DOHH2 (cell line): ENCODE results near the gene PRDM15.

ENCODE experiments used
- H3F3A ChIP-seq: fragments of 200-600 bp; sonication (generic), shearing (Covaris generic); 2 replicates; pipeline ENCODE4 v1.6.0; 2016; ENCODE audit warnings: antibody characterized with exemption, mild to moderate bottlenecking; ENCODE audit not compliant: control insufficient read depth, insufficient read depth
- H3K27ac ChIP-seq: fragments of 200-600 bp; sonication (generic); 2 replicates; pipeline ENCODE4 v1.5.1; 2014; ENCODE audit warnings: low read depth, mild to moderate bottlenecking, low read length, moderate library complexity
- H3K27me3 ChIP-seq: fragments of 200-600 bp; sonication (generic); 2 replicates; pipeline ENCODE4 v1.6.1; 2014; ENCODE audit warnings: mild to moderate bottlenecking, low read length, mixed read lengths; ENCODE audit not compliant: control insufficient read depth
- H3K36me3 ChIP-seq: fragments of 200-600 bp; sonication (generic); 2 replicates; pipeline ENCODE4 v1.6.1; 2014; ENCODE audit warnings: mild to moderate bottlenecking, low read length, moderate library complexity, mixed read lengths; ENCODE audit not compliant: control insufficient read depth
- H3K4me1 ChIP-seq: fragments of 200-600 bp; sonication (generic); 2 replicates; pipeline ENCODE4 v1.6.1; 2014; ENCODE audit warnings: mild to moderate bottlenecking, low read length, mixed read lengths; ENCODE audit not compliant: control insufficient read depth
- H3K4me2 ChIP-seq: fragments of 200-600 bp; sonication (generic); 2 replicates; pipeline ENCODE4 v1.6.0; 2014; ENCODE audit warnings: mild to moderate bottlenecking, low read length, moderate library complexity
- H3K4me3 ChIP-seq: fragments of 200-600 bp; sonication (generic); 2 replicates; pipeline ENCODE4 v1.5.1; 2014; ENCODE audit warnings: mild to moderate bottlenecking, low read length, mixed read lengths
- H3K79me2 ChIP-seq: fragments of 200-600 bp; sonication (generic); 2 replicates; pipeline ENCODE4 v1.6.1; 2014; ENCODE audit warnings: mild to moderate bottlenecking, low read length, mixed read lengths; ENCODE audit not compliant: control insufficient read depth
- H3K9me2 ChIP-seq: fragments of 200-600 bp; sonication (generic); replicated peaks from 2 replicates; pipeline ENCODE4 v1.6.1; 2014; ENCODE audit warnings: mild to moderate bottlenecking, low read length, mixed read lengths; ENCODE audit not compliant: control insufficient read depth
- H3K9me3 ChIP-seq: fragments of 200-600 bp; sonication (generic); 2 replicates; pipeline ENCODE4 v1.6.1; 2014; ENCODE audit warnings: antibody characterized with exemption, low read length, mixed read lengths; ENCODE audit not compliant: control insufficient read depth, insufficient read depth
- H4K20me1 ChIP-seq: fragments of 200-600 bp; sonication (generic); 2 replicates; pipeline ENCODE4 v1.6.0; 2014; ENCODE audit warnings: low read depth, mild to moderate bottlenecking, antibody characterized with exemption, low read length, moderate library complexity; ENCODE audit not compliant: control insufficient read depth, insufficient read depth
- EZH2phosphoT487 ChIP-seq: fragments of 200-600 bp; sonication (generic); IDR thresholded peaks from 2 replicates; pipeline ENCODE4 v1.6.1; 2017; ENCODE audit warnings: borderline replicate concordance, mild to moderate bottlenecking, antibody characterized with exemption, low read length, moderate library complexity, mixed read lengths
- TF ChIP-seq, protein P1 (sequence below): fragments of 200-600 bp; sonication (generic); IDR thresholded peaks from one replicate; pipeline ENCODE4 v1.5.1; 2014; ENCODE audit warnings: antibody characterized with exemption, mild to moderate bottlenecking, low read depth, low read length; ENCODE audit not compliant: poor library complexity, severe bottlenecking

PRDM15 gene

GRCh38 chr21:41836166-41837015, 42.8 kb downstream of the PRDM15 start:
- peaks cover 90% of the 10 kb centered on the region for H3K4me1 ChIP-seq
- peaks cover 88% of the 10 kb centered on the region for H3K36me3 ChIP-seq
- H3K27ac ChIP-seq = peak overlapping the region; percentile 95
- H3F3A ChIP-seq = peaks cover 22% of the 10 kb centered on the region
- H4K20me1 ChIP-seq = 0 out of 2 replicates have a peak, but pooled peaks cover 5% of the 10 kb centered on the region
- peaks cover 66% of the 10 kb centered on the region for H3K79me2 ChIP-seq
- peak overlapping the region; percentile 82 for H3K4me3 ChIP-seq
- H3K9me2 ChIP-seq = no peaks in the 10 kb centered on the region
- TF ChIP-seq, protein P1, sequence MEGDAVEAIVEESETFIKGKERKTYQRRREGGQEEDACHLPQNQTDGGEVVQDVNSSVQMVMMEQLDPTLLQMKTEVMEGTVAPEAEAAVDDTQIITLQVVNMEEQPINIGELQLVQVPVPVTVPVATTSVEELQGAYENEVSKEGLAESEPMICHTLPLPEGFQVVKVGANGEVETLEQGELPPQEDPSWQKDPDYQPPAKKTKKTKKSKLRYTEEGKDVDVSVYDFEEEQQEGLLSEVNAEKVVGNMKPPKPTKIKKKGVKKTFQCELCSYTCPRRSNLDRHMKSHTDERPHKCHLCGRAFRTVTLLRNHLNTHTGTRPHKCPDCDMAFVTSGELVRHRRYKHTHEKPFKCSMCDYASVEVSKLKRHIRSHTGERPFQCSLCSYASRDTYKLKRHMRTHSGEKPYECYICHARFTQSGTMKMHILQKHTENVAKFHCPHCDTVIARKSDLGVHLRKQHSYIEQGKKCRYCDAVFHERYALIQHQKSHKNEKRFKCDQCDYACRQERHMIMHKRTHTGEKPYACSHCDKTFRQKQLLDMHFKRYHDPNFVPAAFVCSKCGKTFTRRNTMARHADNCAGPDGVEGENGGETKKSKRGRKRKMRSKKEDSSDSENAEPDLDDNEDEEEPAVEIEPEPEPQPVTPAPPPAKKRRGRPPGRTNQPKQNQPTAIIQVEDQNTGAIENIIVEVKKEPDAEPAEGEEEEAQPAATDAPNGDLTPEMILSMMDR = no peak
- no peak for TF ChIP-seq EZH2phosphoT487
- H3K4me2 ChIP-seq = peak overlapping the region; percentile 94
- no peaks in the 10 kb centered on the region for H3K27me3 ChIP-seq
- no peaks in the 10 kb centered on the region for H3K9me3 ChIP-seq

DNA sequence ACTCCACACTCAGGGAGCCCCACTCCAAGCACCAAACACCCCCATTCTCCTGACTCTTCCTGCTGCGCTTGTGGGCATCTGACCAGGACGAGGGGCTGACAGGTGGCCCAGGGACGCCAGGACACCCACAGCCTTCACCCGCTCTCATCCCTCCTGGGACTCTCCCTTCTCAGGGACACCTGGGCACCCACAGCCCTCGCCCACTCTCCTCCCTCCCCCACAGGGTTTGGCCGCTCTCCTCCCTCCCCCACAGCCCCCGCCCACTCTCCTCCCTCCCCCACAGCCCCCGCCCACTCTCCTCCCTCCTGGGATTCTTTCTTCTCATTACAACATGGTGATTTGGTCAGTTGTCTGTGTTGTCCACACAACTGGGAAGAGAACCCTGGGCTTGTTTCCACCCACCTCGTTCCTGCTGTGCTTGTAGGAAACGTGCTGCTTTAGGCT, 43.4 kb downstream of the PRDM15 start:
- Histone ChIP-seq H3F3A (peaks cover 15% of the 10 kb centered on the region), H3K27me3 (no peaks in the 10 kb centered on the region), H3K36me3 (peaks cover 88% of the 10 kb centered on the region), H3K4me2 (peak overlapping the region; percentile 94), H3K9me2 (no peaks in the 10 kb centered on the region), H4K20me1 (0 out of 2 replicates have a peak, but pooled peaks cover 5% of the 10 kb centered on the region), H3K79me2 (peaks cover 73% of the 10 kb centered on the region), H3K4me3 (peak overlapping the region; percentile 82), H3K4me1 (peaks cover 90% of the 10 kb centered on the region), H3K9me3 (no peaks in the 10 kb centered on the region), H3K27ac (peak overlapping the region; percentile 95)
- TF ChIP-seq, protein P1 = no peak
- TF ChIP-seq EZH2phosphoT487 = no peak

- peaks cover 96% of the 10 kb centered on the region for H3K4me1 ChIP-seq
- peaks cover 17% of the 10 kb centered on the region for H3F3A ChIP-seq
- H3K9me3 ChIP-seq = no peaks in the 10 kb centered on the region
- peaks cover 8% of the 10 kb centered on the region; the same call in 1 of the 2 replicates for H4K20me1 ChIP-seq
- H3K27ac ChIP-seq = peak overlapping the region; percentile 95
- no peak for TF ChIP-seq EZH2phosphoT487
- TF ChIP-seq, protein P1 = no peak
- no peaks in the 10 kb centered on the region for H3K27me3 ChIP-seq
- peaks cover 79% of the 10 kb centered on the region for H3K79me2 ChIP-seq
- H3K36me3 ChIP-seq = peaks cover 94% of the 10 kb centered on the region
- H3K9me2 ChIP-seq = no peaks in the 10 kb centered on the region
- H3K4me2 ChIP-seq = peak overlapping the region; percentile 94
- H3K4me3 ChIP-seq = peak overlapping the region; percentile 82
Measured at GRCh38 chr21:41834926-41835663, 44.0 kb downstream of the PRDM15 start.
